ENCODE data around the gene CCDC171. TPM values are rescaled to one million over a fixed set of nuclear protein-coding genes. Genes with fewer than 3 reads are reported as not detected.

CCDC171 gene
- total RNA-seq, 1 donor from 2014 or later: 0.92 TPM

DNA sequence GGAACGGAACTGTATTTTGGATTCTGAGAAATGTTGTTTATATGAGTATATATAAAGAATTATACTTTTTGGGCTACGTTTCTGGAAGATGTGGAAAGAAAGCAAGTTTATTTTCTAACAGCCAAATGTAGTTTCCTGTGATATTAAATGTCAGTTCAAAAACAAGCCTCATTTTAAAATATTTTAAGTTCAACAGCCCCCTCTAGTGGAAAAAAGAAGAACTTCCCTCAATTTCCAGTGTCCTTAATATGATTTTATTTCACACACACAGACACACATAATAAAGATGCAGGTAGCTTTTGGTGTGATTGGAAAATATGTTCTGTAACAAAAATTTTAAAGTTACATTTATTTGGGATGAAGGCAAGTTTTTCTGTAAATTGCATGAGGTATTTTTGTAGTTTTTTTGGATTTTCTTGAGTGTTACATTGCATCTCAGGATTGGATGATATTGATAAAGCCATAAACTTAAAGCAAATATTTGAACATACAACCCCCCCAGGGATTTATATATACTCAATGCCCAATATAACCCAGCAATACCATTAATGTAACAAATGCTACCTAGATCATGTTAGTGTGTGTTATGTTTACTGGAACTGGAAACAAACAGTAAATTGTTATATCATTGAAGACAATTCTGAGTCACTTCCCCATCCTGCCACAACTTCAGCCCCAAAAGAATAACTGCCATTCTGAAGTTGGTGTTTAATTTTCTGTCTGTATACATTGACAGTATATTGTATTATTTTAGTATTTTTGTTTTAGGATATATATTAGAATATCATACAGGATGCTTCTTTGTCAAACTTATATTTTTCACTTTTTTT, 54.0 kb downstream of the CCDC171 start:
- DNase-seq (ENCODE audit: low read depth): no peak
- no peak overlapping the region for H3K4me3 ChIP-seq (ENCODE audit: low read depth, low read length)
- TF ChIP-seq, protein P1, sequence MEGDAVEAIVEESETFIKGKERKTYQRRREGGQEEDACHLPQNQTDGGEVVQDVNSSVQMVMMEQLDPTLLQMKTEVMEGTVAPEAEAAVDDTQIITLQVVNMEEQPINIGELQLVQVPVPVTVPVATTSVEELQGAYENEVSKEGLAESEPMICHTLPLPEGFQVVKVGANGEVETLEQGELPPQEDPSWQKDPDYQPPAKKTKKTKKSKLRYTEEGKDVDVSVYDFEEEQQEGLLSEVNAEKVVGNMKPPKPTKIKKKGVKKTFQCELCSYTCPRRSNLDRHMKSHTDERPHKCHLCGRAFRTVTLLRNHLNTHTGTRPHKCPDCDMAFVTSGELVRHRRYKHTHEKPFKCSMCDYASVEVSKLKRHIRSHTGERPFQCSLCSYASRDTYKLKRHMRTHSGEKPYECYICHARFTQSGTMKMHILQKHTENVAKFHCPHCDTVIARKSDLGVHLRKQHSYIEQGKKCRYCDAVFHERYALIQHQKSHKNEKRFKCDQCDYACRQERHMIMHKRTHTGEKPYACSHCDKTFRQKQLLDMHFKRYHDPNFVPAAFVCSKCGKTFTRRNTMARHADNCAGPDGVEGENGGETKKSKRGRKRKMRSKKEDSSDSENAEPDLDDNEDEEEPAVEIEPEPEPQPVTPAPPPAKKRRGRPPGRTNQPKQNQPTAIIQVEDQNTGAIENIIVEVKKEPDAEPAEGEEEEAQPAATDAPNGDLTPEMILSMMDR (conservative IDR thresholded peaks at IDR 0.05; ENCODE audit: low read depth, low read length): peak; percentile 61

DNA sequence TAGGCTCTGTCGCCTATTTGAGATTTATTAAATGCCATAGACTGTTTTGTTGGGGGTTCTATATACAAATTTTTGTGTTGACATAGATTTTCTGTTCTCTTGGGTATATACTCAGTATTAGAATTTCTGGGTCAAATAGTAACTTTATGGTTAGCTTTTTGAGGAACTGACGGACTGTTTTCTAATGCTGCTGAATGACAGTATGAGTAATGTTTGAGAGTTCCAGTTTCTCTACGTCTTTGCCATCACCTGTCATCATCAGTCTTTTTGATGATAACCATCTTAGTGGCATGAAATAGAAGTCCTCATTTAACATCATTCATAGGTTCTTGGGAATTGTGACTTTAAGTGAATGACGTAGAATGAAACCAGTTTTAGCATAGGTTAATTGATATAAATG, 60.1 kb downstream of the CCDC171 start:
- TF ChIP-seq, protein P1 (conservative IDR thresholded peaks at IDR 0.05; ENCODE audit: low read depth, low read length): no peak
- no peak for DNase-seq (ENCODE audit: low read depth)
- H3K4me3 ChIP-seq (ENCODE audit: low read depth, low read length): no peak overlapping the region

DNA sequence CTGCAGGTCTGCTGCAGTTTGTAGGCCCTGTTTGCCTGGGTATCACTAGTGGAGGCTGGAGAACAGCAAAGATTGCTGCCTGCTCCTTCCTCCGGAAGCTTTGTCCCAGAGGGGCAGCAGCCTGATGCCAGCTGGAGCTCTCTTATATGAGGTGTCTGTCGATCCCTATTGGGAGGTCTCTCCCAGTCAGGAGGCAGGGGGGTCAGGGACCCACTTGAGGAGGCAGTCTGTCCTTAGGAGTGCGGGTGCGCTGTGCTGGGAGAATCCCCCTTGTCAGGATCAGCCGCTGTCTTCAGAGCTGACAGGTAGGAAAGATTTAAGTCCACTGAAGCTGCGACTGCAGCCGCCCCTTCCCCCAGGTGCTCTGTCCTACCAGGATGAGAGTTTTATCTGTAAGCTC, 64.9 kb downstream of the CCDC171 start:
- TF ChIP-seq, protein P1 (conservative IDR thresholded peaks at IDR 0.05; ENCODE audit: low read depth, low read length): no peak
- DNase-seq (ENCODE audit: low read depth): no peak
- no peak overlapping the region for H3K4me3 ChIP-seq (ENCODE audit: low read depth, low read length)

DNA sequence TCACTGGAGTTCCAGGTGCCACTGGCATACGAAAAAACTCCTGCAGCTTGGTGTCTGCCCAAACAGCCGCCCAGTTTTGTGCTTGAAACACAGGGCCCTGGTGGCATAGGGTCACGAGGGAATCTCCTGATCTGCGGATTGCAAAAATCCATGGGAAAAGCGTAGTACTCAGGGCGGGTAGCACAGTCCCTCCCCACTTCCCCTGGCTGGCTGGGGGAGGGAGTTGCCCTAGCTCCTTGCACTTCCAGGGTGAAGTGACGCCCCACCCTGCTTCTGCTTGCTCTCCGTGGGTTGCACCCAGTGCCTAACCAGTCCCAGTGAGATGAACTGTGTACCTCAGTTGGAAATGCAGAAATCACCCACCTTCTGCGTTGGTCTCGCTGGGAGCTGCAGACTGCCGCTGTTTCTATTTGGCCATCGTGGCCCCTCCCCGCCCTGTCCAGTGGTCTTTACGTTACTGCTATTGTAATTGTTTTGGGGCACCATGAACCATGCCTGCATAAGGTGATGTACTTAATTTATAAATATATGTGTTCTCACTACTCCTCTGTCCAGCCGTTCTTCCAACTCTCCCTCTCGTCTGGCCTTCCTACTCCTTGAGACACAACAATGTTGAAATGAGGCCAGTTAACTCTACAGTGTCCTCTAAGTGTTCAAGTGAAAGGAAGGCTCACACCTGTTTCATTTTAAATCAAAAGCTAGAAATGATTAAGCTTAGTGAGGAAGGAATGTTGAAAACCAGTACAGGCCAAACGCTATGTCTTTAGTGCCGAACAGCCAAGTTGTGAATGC, 65.9 kb downstream of the CCDC171 start:
- TF ChIP-seq, protein P1 (conservative IDR thresholded peaks at IDR 0.05; ENCODE audit: low read depth, low read length): no peak
- no peak for DNase-seq (ENCODE audit: low read depth)
- no peak overlapping the region for H3K4me3 ChIP-seq (ENCODE audit: low read depth, low read length)

DNA sequence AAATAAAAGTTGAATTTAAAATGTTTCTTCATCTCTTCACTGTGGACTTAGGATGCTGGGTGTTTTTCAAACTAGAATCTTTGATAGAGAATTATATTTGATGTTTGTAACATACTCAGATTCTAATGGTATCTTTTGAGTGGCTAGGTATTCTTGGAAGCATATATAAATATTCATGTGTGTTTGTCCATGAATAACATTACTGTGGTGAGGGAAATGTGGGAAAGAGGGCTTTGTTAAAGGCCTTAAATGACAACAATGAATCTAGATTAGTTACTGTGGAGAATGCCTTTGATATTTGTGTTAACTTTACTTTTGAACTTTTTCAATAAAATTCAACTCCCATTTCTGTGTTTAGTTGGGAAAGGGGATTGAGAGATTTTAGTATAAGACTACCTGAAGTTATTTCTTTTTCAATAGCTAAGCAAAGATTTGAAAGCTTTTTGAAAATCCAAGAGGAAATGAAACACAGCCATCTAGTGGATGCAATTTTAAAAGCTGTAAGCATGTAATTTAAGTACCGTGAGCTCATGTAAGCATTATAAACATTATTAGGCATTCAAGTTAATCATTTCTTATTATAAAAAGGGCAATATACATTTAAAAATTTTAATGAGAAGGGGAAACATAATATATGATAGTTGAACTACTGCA, 69.6 kb downstream of the CCDC171 start:
- TF ChIP-seq, protein P1 (conservative IDR thresholded peaks at IDR 0.05; ENCODE audit: low read depth, low read length): peak; percentile 48
- no peak overlapping the region for H3K4me3 ChIP-seq (ENCODE audit: low read depth, low read length)
- DNase-seq (ENCODE audit: low read depth): no peak

DNA sequence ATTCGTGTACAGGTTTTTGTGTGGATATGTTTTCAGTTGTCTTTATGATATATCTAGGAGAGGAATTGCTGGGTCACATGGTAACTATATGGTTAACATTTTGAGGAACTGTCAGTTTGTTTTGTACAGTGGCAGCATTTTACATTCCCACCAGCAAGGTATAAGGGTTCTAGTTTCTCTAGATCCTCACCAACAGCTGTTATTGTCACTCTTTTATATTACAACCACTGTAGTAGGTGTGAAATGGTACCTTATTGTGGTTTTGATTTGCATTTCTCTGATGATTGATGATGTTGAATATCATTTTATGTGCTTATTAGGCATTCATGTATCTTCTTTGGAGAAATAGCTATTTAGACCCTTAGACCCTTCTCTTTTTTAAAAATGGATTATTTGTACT, 82.9 kb downstream of the CCDC171 start:
- H3K4me3 ChIP-seq (ENCODE audit: low read depth, low read length): no peak overlapping the region
- no peak for DNase-seq (ENCODE audit: low read depth)
- TF ChIP-seq, protein P1 (conservative IDR thresholded peaks at IDR 0.05; ENCODE audit: low read depth, low read length): no peak

Data from epithelial cell of proximal tubule (primary cell).